ENCODE measurements around the gene HES1. TPM values are rescaled to one million over a fixed set of nuclear protein-coding genes. Genes with fewer than 3 reads are reported as not detected.

Gene HES1
- total and polyA plus RNA-seq, 4 donors, result 5.3 to 12.5 (median 9.0) TPM

GRCh38 chr3:194184265-194184751, 48.4 kb downstream of the HES1 start:
- Histone ChIP-seq H3K27me3 (ENCODE audit: control insufficient read depth in 4 of 4, insufficient read depth in 4 of 4, low read length in 3 of 4) (no peaks in the 10 kb centered on the region), H3K27ac (ENCODE audit: low read depth in 1 of 2, low read length in 2 of 2) (no peak overlapping the region), H3K9ac (ENCODE audit: low read depth in 1 of 2, low read length in 2 of 2) (no peak overlapping the region), H3K4me3 (ENCODE audit: low read depth in 1 of 3, low read length in 3 of 3) (no peak overlapping the region), H3K4me1 (ENCODE audit: control insufficient read depth in 4 of 4, insufficient read depth in 4 of 4, low read length in 3 of 4) (peaks cover 0 to 5% (median 3%) of the 10 kb centered on the region in 4 donors), H3K36me3 (ENCODE audit: control insufficient read depth in 4 of 4, insufficient read depth in 3 of 4, low read depth in 1 of 4, low read length in 3 of 4) (no peaks in the 10 kb centered on the region), H3K9me3 (ENCODE audit: control insufficient read depth in 4 of 4, low read length in 3 of 4) (no peaks in the 10 kb centered on the region)
- WGBS, result 71% methylated on average over 4 of the region's 4 CpGs
- no peak for DNase-seq (ENCODE audit: low spot score)
- TF ChIP-seq SP1 (IDR thresholded peaks at IDR 0.05) (no peak), RXRA (IDR thresholded peaks at IDR 0.05) (no peak), HNF4A (conservative IDR thresholded peaks at IDR 0.05) (no peak), ZBTB33 (IDR thresholded peaks at IDR 0.05) (no peak), FOXA1 (IDR thresholded peaks at IDR 0.05) (no peak), TAF1 (conservative IDR thresholded peaks at IDR 0.05) (no peak), YY1 (IDR thresholded peaks at IDR 0.05) (no peak), FOXA2 (IDR thresholded peaks at IDR 0.05) (no peak), EGR1 (IDR thresholded peaks at IDR 0.05; ENCODE audit: low read depth in 2 of 2) (no peak), HNF4G (IDR thresholded peaks at IDR 0.05) (no peak), CTCF (IDR thresholded peaks at IDR 0.05; ENCODE audit: low read depth, low read length, missing input control) (no peak), MAX (IDR thresholded peaks at IDR 0.05) (no peak), ATF3 (IDR thresholded peaks at IDR 0.05) (no peak), NR2F2 (IDR thresholded peaks at IDR 0.05) (no peak), REST (IDR thresholded peaks at IDR 0.05) (no peak), RAD21 (IDR thresholded peaks at IDR 0.05) (no peak), GABPA (IDR thresholded peaks at IDR 0.05 in 1 of 2, conservative IDR thresholded peaks at IDR 0.05 in 1 of 2) (no peak)
